Psoas muscle (tissue), 8 donors: ENCODE data around the gene COL5A1. TPM values are rescaled to one million over a fixed set of nuclear protein-coding genes. Genes with fewer than 3 reads are reported as not detected.

Experiments
- ATAC-seq, 4 donors: fragments of 200-7000 bp; cut with Tn5 transposase; one replicate each; pipeline ENCODE4 v1.9.1; 2020; ENCODE audit warnings: moderate library complexity in 3 of 4, mild to moderate bottlenecking in 2 of 4
- DNase-seq, 2 donors: peaks; one replicate each; pipeline ENCODE4 v3.0.0-alpha.2; 2020
- H3K27ac ChIP-seq: fragments of 200-600 bp; one replicate; pipeline ENCODE4 v1.8.0; 2022
- H3K27me3 ChIP-seq, 3 donors: fragments of 200-600 bp in 1 of 3; one replicate each; pipeline versions ENCODE4 v1.6.1 to v1.8.0; 2013 to 2022; ENCODE audit warnings: low read length in 2 of 3, mild to moderate bottlenecking in 2 of 3, moderate library complexity in 1 of 3; ENCODE audit not compliant: insufficient read depth in 3 of 3
- H3K36me3 ChIP-seq, 2 donors: fragments of 200-600 bp in 1 of 2; one replicate each; pipeline versions ENCODE4 v1.6.1 to v1.8.0; 2013 to 2022; ENCODE audit warnings: low read depth in 1 of 2, mild to moderate bottlenecking in 1 of 2, moderate library complexity in 1 of 2; ENCODE audit not compliant: insufficient read depth in 1 of 2
- H3K4me1 ChIP-seq: fragments of 200-600 bp; one replicate; pipeline ENCODE4 v1.8.0; 2022
- H3K4me3 ChIP-seq: fragments of 200-600 bp; one replicate; pipeline ENCODE4 v1.8.0; 2022; ENCODE audit warnings: mild to moderate bottlenecking
- H3K9me3 ChIP-seq: fragments of 200-600 bp; one replicate; pipeline ENCODE4 v1.8.0; 2022
- WGBS, 3 donors: extraction: QIAGEN DNeasy Blood & Tissue Kit; methylation state at CpG; one replicate each; pipeline versions ENCODE4 v1.1.6 to v1.1.7; 2013; 5-methylcytosine and 5-hydroxymethylcytosine counted together
- intact Hi-C, 2 donors: fragments of 100-400 bp; cut with DNase I; formaldehyde crosslinking; loops; one replicate each; pipeline versions ENCODE4 v1.11.0 to v1.14.2; 2022
- polyA plus RNA-seq, 3 donors: library from polyadenylated mRNA; stranded (reverse); fragments of 200-250 nt; gene quantifications; one replicate each; pipeline ENCODE4 v1.2.3, GENCODE V29; 2013
- total RNA-seq, 4 donors: library from RNA; stranded (reverse); fragmentation: NEBNext Ultra II Directional in 2 of 4; extraction: Animal tissue kit (Norgen Biotek cat#: 25700) in 2 of 4; gene quantifications; one replicate each; pipeline versions ENCODE4 v1.2.1 to v1.2.4, GENCODE V29; 2021 to 2023
- TF ChIP-seq, protein P1 (sequence below): fragments of 200-600 bp; IDR thresholded peaks from one replicate; pipeline ENCODE4 v1.8.0; 2022; ENCODE audit warnings: antibody characterized with exemption
- donor health status: healthy with polysubstance abuse.
- donor health status: DM: no; HTN: no; CAD: no; lungs with moderate emphysema.
- donor health status: Bipolar disorder and iron deficiency.
- donor health status: healthy.
- donor health status: DM: yes; HTN: yes; CAD: no.
- donor health status: DM: no; HTN: no; CAD: no.
- donor health status: DM: no; HTN: no; CAD: no.
- donor health status: DM: yes; HTN: yes; CAD: no.

The COL5A1 gene
- total and polyA plus RNA-seq, 7 donors, result 1.7 to 11.3 (median 3.4) TPM

DNA sequence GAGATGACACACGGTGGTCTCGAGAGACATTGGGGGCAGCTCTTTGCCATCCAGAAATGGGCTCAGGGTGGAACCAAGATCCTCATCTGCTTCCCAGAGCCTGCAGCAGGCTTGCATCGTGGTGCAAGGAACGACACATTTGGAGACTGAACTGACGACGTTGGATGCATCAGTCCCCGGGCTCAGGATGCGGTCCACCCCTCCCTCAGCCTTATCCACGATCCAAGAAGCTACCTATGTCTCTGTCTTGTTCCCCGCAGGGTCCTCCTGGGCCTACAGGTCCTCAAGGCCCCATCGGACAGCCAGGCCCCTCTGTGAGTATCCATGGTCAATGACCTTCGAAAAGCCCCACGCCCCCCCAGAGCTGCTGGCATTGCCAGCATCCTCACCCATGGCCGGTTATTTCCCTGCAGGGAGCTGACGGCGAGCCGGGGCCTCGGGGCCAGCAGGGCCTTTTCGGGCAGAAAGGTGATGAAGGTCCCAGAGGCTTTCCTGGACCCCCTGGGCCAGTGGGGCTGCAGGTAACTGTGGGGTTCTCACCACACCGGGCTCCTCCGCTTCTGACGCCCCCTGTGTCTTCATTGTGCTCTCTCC, 169.6 kb downstream of the COL5A1 start:
- Histone ChIP-seq H3K4me3 (no peak overlapping the region), H3K27me3 (peaks cover 0 to 7% (median 2%) of the 10 kb centered on the region in 3 donors), H3K9me3 (no peaks in the 10 kb centered on the region), H3K36me3 (peaks cover 0 to 9% of the 10 kb centered on the region in 2 donors), H3K27ac (no peak overlapping the region), H3K4me1 (peaks cover 7% of the 10 kb centered on the region)
- TF ChIP-seq, protein P1, sequence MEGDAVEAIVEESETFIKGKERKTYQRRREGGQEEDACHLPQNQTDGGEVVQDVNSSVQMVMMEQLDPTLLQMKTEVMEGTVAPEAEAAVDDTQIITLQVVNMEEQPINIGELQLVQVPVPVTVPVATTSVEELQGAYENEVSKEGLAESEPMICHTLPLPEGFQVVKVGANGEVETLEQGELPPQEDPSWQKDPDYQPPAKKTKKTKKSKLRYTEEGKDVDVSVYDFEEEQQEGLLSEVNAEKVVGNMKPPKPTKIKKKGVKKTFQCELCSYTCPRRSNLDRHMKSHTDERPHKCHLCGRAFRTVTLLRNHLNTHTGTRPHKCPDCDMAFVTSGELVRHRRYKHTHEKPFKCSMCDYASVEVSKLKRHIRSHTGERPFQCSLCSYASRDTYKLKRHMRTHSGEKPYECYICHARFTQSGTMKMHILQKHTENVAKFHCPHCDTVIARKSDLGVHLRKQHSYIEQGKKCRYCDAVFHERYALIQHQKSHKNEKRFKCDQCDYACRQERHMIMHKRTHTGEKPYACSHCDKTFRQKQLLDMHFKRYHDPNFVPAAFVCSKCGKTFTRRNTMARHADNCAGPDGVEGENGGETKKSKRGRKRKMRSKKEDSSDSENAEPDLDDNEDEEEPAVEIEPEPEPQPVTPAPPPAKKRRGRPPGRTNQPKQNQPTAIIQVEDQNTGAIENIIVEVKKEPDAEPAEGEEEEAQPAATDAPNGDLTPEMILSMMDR, result no peak
- ATAC-seq (no peak), DNase-seq (no peak)
- intact Hi-C loops, result no loop called here
- WGBS, 3 donors, result 73 to 82% (median 81%) methylated on average over 21 to 22 of the region's 22 CpGs

- H3K9me3 ChIP-seq, result no peaks in the 10 kb centered on the region
- TF ChIP-seq, protein P1, result no peak
- H3K27me3 ChIP-seq, result peaks cover 0 to 7% (median 2%) of the 10 kb centered on the region in 3 donors
- peaks cover 0 to 9% of the 10 kb centered on the region in 2 donors for H3K36me3 ChIP-seq
- no peak for DNase-seq
- ATAC-seq, result no peak
- H3K4me1 ChIP-seq, result peaks cover 7% of the 10 kb centered on the region
- WGBS, 3 donors, result 54 to 56% (median 56%) methylated on average over 14 of the region's 14 CpGs
- H3K4me3 ChIP-seq, result no peak overlapping the region
- intact Hi-C loops, result no loop called here
- H3K27ac ChIP-seq, result no peak overlapping the region
Observed at GRCh38 chr9:134811673-134812342, 170.2 kb downstream of the COL5A1 start.

DNA sequence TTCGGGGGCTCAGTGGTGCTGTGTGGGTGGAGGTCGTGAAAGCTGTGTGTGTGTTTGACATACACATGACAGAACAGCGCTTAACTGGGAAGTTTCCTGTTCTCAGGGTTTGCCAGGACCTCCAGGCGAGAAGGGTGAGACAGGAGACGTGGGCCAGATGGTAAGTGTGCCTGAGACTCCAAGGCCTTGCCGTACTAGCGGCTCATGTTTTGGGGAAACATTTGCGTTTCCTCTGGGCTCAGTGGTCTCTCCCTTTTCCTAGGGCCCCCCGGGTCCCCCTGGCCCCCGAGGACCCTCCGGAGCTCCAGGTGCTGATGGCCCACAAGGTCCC, 170.7 kb downstream of the COL5A1 start:
- 62 to 68% (median 67%) methylated on average over 11 of the region's 11 CpGs for WGBS, 3 donors
- Histone ChIP-seq H3K4me1 (peaks cover 7% of the 10 kb centered on the region), H3K9me3 (no peaks in the 10 kb centered on the region), H3K27me3 (peaks cover 0 to 7% (median 2%) of the 10 kb centered on the region in 3 donors), H3K4me3 (no peak overlapping the region), H3K36me3 (peaks cover 0 to 9% of the 10 kb centered on the region in 2 donors), H3K27ac (no peak overlapping the region)
- TF ChIP-seq, protein P1, result no peak
- intact Hi-C loops, result no loop called here
- DNase-seq, result no peak
- ATAC-seq, result no peak

GRCh38 chr9:134813841-134814240, 172.2 kb downstream of the COL5A1 start:
- intact Hi-C loops, result no loop called here
- H3K36me3 ChIP-seq, result peaks cover 0 to 9% of the 10 kb centered on the region in 2 donors
- no peak for DNase-seq

More at GRCh38 chr9:134813841-134814240, 172.2 kb downstream of the COL5A1 start:
- H3K4me1 ChIP-seq, result no peaks in the 10 kb centered on the region
- no peaks in the 10 kb centered on the region for H3K9me3 ChIP-seq
- 92 to 96% (median 94%) methylated on average over 19 of the region's 19 CpGs for WGBS, 3 donors
- H3K27me3 ChIP-seq, result peaks cover 0 to 7% (median 2%) of the 10 kb centered on the region in 3 donors
- no peak overlapping the region for H3K27ac ChIP-seq
- no peak for ATAC-seq
- no peak overlapping the region for H3K4me3 ChIP-seq
- TF ChIP-seq, protein P1, result no peak
